Activated CD4-positive, alpha-beta memory T cell treated with anti-CD3 and anti-CD28 coated beads for 36 hours (primary cell): Measurements from ENCODE around the gene PTPA. TPM values are rescaled to one million over a fixed set of nuclear protein-coding genes. Genes with fewer than 3 reads are reported as not detected.
A peak's percentile ranks its signal among the peaks of the same experiment; 100 is the strongest.

ENCODE experiments used
- CTCF ChIA-PET: fragments of 350-600 bp; sonication (Branson Sonifier 250); formaldehyde crosslinking; loops from one replicate; lab custom pipeline; 2021; ENCODE audit warnings: antibody characterized with exemption, inconsistent platforms; lab: Charles Lee
- POLR2A ChIA-PET: fragments of 350-600 bp; sonication (Branson Sonifier 250); formaldehyde crosslinking; loops from one replicate; lab custom pipeline; 2021; ENCODE audit warnings: antibody characterized with exemption; lab: Charles Lee
- DNase-seq: peaks from one replicate; pipeline ENCODE4 v3.0.0-alpha.2; 2020
- H3K27ac Mint-ChIP-seq: one replicate; pipeline ENCODE4 v1.8.0; 2021; ENCODE audit warnings: mixed read lengths
- H3K27me3 Mint-ChIP-seq: one replicate; pipeline ENCODE4 v1.8.0; 2021; ENCODE audit warnings: mixed read lengths
- H3K36me3 Mint-ChIP-seq: one replicate; pipeline ENCODE4 v1.8.0; 2021; ENCODE audit warnings: mixed read lengths
- H3K4me1 Mint-ChIP-seq: one replicate; pipeline ENCODE4 v1.8.0; 2021; ENCODE audit warnings: low read depth, mixed read lengths
- H3K4me3 Mint-ChIP-seq: one replicate; pipeline ENCODE4 v1.8.0; 2021; ENCODE audit warnings: mild to moderate bottlenecking, mixed read lengths
- H3K9me3 Mint-ChIP-seq: one replicate; pipeline ENCODE4 v1.8.0; 2021; ENCODE audit warnings: mixed read lengths
- intact Hi-C: fragments of 100-400 bp; cut with micrococcal nuclease; formaldehyde crosslinking; loops from one replicate; pipeline ENCODE4 v1.15.1; 2023
- total RNA-seq, 2 experiments: library from RNA; stranded (reverse); gene quantifications; one replicate each; pipeline ENCODE4 v1.2.3, GENCODE V29; 2021

The PTPA gene
- total RNA-seq, 2 experiments from 2014 or later = 74.6 to 76.3 TPM

- CTCF ChIA-PET = no interaction called here
- Mint-ChIP-seq H3K36me3 (no peaks in the 10 kb centered on the region), H3K4me1 (peaks cover 7% of the 10 kb centered on the region), H3K9me3 (no peaks in the 10 kb centered on the region), H3K4me3 (no peak overlapping the region), H3K27ac (no peak overlapping the region), H3K27me3 (no peaks in the 10 kb centered on the region)
- intact Hi-C loops = no loop called here
- DNase-seq = no peak
- POLR2A ChIA-PET = no interaction called here
Measured at GRCh38 chr9:129074106-129074505, 37.1 kb upstream of the PTPA start.

GRCh38 chr9:129075996-129076639 lies 35.1 kb upstream of the PTPA start:
- CTCF ChIA-PET = interaction anchor here (0.6 kb wide), 1 partner anchor 821 kb away, joined by 3 read pairs; no protein-coding TSS in a partner anchor
- H3K27me3 Mint-ChIP-seq = no peaks in the 10 kb centered on the region
- DNase-seq = no peak
- POLR2A ChIA-PET = no interaction called here
- no peak overlapping the region for H3K27ac Mint-ChIP-seq
- intact Hi-C loops = no loop called here
- no peaks in the 10 kb centered on the region for H3K36me3 Mint-ChIP-seq
- no peak overlapping the region for H3K4me3 Mint-ChIP-seq
- no peaks in the 10 kb centered on the region for H3K9me3 Mint-ChIP-seq
- H3K4me1 Mint-ChIP-seq = peaks cover 11% of the 10 kb centered on the region

- peaks cover 11% of the 10 kb centered on the region for H3K4me1 Mint-ChIP-seq
- no peaks in the 10 kb centered on the region for H3K36me3 Mint-ChIP-seq
- H3K4me3 Mint-ChIP-seq = no peak overlapping the region
- H3K9me3 Mint-ChIP-seq = no peaks in the 10 kb centered on the region
- no peak for DNase-seq
- H3K27ac Mint-ChIP-seq = no peak overlapping the region
- CTCF ChIA-PET = interaction anchor here (0.6 kb wide), 1 partner anchor 822 kb away, joined by 3 read pairs; no protein-coding TSS in a partner anchor
- intact Hi-C loops = no loop called here
- H3K27me3 Mint-ChIP-seq = no peaks in the 10 kb centered on the region
- POLR2A ChIA-PET = no interaction called here
Measured at GRCh38 chr9:129076640-129077037, 34.6 kb upstream of the PTPA start.

DNA sequence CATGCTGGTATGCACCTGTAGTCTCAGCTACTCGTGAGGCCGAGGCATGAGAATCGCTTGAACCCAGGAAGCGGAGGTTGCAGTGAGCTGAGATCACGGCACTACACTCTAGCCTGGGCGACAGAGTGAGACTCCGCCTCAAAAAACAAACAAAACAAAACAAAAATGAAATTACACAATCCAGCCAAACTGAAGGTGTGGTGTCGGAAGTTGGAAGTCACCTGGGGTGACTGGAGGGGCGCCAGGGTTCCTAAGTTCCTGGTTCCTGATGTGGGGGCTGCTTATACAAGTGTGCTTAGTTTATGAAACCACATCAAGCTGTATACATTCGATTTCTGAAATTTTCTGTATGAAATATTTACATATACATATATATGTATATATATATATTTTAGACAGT lies 34.0 kb upstream of the PTPA start:
- Mint-ChIP-seq H3K36me3 (no peaks in the 10 kb centered on the region), H3K4me3 (no peak overlapping the region), H3K27me3 (no peaks in the 10 kb centered on the region), H3K27ac (no peak overlapping the region), H3K9me3 (no peaks in the 10 kb centered on the region), H3K4me1 (peaks cover 17% of the 10 kb centered on the region)
- intact Hi-C loops = no loop called here
- POLR2A ChIA-PET = no interaction called here
- CTCF ChIA-PET = no interaction called here
- DNase-seq = no peak

GRCh38 chr9:129078691-129079503 lies 32.3 kb upstream of the PTPA start:
- POLR2A ChIA-PET = no interaction called here
- CTCF ChIA-PET = interaction anchor here (0.9 kb wide), 1 partner anchor 60 kb away, joined by 3 read pairs; no protein-coding TSS in a partner anchor
- intact Hi-C loops = no loop called here

DNA sequence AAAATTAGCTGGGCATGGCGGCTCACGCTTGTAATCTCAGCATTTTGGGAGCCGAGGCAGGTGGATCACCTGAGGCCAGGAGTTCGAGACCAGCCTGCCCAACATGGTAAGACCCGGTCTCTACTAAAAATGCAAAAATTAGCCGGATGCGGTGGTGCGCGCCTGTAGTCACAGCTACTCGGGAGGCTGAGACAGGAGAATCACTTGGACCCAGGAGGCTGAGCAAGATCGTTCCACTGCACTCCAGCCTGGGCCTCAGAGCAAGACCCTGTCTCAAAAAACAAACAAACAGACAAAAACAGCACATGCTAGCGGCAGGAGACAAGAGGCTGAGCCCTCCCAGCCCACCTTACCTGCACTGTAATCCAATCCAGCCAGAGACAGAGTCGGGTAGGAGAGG lies 31.4 kb upstream of the PTPA start:
- Mint-ChIP-seq H3K9me3 (no peaks in the 10 kb centered on the region), H3K27ac (no peak overlapping the region), H3K36me3 (no peaks in the 10 kb centered on the region), H3K4me3 (peak overlapping the region; percentile 83), H3K4me1 (peaks cover 17% of the 10 kb centered on the region), H3K27me3 (no peaks in the 10 kb centered on the region)
- intact Hi-C loops = no loop called here
- POLR2A ChIA-PET = interaction anchor here (1.8 kb wide), 1 partner anchor 31 kb away, joined by 8 read pairs; the partner anchor contains the start of genes CRAT and PTPA
- CTCF ChIA-PET = interaction anchor here (1.4 kb wide), 1 partner anchor 378 kb away, joined by 3 read pairs; the partner anchor contains the start of gene PKN3
- no peak for DNase-seq

More at GRCh38 chr9:129078691-129079503, 32.3 kb upstream of the PTPA start:
- Mint-ChIP-seq H3K9me3 (no peaks in the 10 kb centered on the region), H3K27ac (no peak overlapping the region), H3K4me3 (peak overlapping the region; percentile 7), H3K27me3 (no peaks in the 10 kb centered on the region), H3K4me1 (peaks cover 17% of the 10 kb centered on the region), H3K36me3 (no peaks in the 10 kb centered on the region)
- no peak for DNase-seq

DNA sequence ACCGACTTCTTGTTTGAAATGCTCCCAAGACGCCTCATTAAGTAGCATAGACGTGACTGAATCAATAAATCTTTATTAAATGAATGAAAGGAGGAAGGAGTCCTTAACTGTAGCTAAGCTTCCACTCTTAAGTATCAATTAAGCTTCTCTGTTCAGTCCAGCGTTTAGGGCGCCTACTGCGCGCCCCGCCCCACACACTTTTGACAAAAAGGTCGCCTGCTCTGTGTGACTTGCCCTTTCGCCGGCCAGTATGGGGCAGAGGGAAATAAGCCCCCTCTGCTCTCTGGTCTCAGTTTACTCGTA lies 31.0 kb upstream of the PTPA start:
- H3K36me3 Mint-ChIP-seq = no peaks in the 10 kb centered on the region
- intact Hi-C loops = no loop called here
- ChIA-PET POLR2A (interaction anchor here (1.2 to 1.8 kb wide), 2 partner anchors 10 to 31 kb away, joined by 3 to 8 read pairs; partner anchors contain the start of genes CRAT and PTPA), CTCF (interaction anchor here (0.7 to 1.6 kb wide), 4 partner anchors 50 to 378 kb away, joined by 3 to 11 read pairs (median 4); partner anchors contain the start of gene PKN3)
- no peak for DNase-seq
- H3K4me1 Mint-ChIP-seq = peaks cover 17% of the 10 kb centered on the region
- H3K27ac Mint-ChIP-seq = no peak overlapping the region
- no peaks in the 10 kb centered on the region for H3K27me3 Mint-ChIP-seq
- peak overlapping the region; percentile 83 for H3K4me3 Mint-ChIP-seq
- H3K9me3 Mint-ChIP-seq = no peaks in the 10 kb centered on the region

- no peaks in the 10 kb centered on the region for H3K36me3 Mint-ChIP-seq
- peak within 1 kb of the TSS; percentile 42 for H3K27ac Mint-ChIP-seq
- intact Hi-C loops = loop anchor here (1.0 kb wide), 2 partner anchors 31 to 44 kb away; partner anchors contain the start of genes MIGA2 and PTPA
- peaks cover 17% of the 10 kb centered on the region for H3K4me1 Mint-ChIP-seq
- peak within 1 kb of the TSS; percentile 83 for H3K4me3 Mint-ChIP-seq
- ChIA-PET CTCF (interaction anchor here (0.7 to 1.6 kb wide), 4 partner anchors 51 to 379 kb away, joined by 3 to 11 read pairs (median 4); partner anchors contain the start of gene PKN3), POLR2A (interaction anchor here (1.2 to 1.8 kb wide), 2 partner anchors 9 to 30 kb away, joined by 3 to 8 read pairs; partner anchors contain the start of genes CRAT and PTPA)
- no peaks in the 10 kb centered on the region for H3K9me3 Mint-ChIP-seq
- DNase-seq = peak; percentile 99
- H3K27me3 Mint-ChIP-seq = no peaks in the 10 kb centered on the region
Measured at GRCh38 chr9:129080601-129081387, 30.4 kb upstream of the PTPA start, which contains the start of gene DOLPP1. Gene DOLPP1, plus strand, starts transcription at chr9:129081111. Its CDS starts 21 bp downstream, at chr9:129081132.

GRCh38 chr9:129081388-129081904 lies 29.8 kb upstream of the PTPA start:
- no peaks in the 10 kb centered on the region for H3K27me3 Mint-ChIP-seq

GRCh38 chr9:129084087-129084486 lies 27.1 kb upstream of the PTPA start:
- peaks cover 5% of the 10 kb centered on the region for H3K36me3 Mint-ChIP-seq
- no peaks in the 10 kb centered on the region for H3K27me3 Mint-ChIP-seq
- intact Hi-C loops = no loop called here
- no peak overlapping the region for H3K4me3 Mint-ChIP-seq
- H3K27ac Mint-ChIP-seq = no peak overlapping the region
- POLR2A ChIA-PET = no interaction called here
- DNase-seq = no peak
- peaks cover 17% of the 10 kb centered on the region for H3K4me1 Mint-ChIP-seq
- no peaks in the 10 kb centered on the region for H3K9me3 Mint-ChIP-seq
- CTCF ChIA-PET = interaction anchor here (0.7 kb wide), 1 partner anchor 50 kb away, joined by 3 read pairs; no protein-coding TSS in a partner anchor

More at GRCh38 chr9:129081388-129081904, 29.8 kb upstream of the PTPA start:
- Mint-ChIP-seq H3K4me1 (peaks cover 17% of the 10 kb centered on the region), H3K36me3 (no peaks in the 10 kb centered on the region), H3K9me3 (no peaks in the 10 kb centered on the region), H3K4me3 (peak overlapping the region; percentile 83), H3K27ac (peak overlapping the region; percentile 42)
- no peak for DNase-seq
- ChIA-PET POLR2A (interaction anchor here (1.2 to 1.8 kb wide), 2 partner anchors 9 to 30 kb away, joined by 3 to 8 read pairs; partner anchors contain the start of genes CRAT and PTPA), CTCF (interaction anchor here (1.4 to 1.6 kb wide), 2 partner anchors 50 to 52 kb away, joined by 5 to 11 read pairs; no protein-coding TSS in a partner anchor)
- intact Hi-C loops = loop anchor here (1.0 kb wide), 2 partner anchors 30 to 45 kb away; partner anchors contain the start of genes MIGA2 and PTPA

DNA sequence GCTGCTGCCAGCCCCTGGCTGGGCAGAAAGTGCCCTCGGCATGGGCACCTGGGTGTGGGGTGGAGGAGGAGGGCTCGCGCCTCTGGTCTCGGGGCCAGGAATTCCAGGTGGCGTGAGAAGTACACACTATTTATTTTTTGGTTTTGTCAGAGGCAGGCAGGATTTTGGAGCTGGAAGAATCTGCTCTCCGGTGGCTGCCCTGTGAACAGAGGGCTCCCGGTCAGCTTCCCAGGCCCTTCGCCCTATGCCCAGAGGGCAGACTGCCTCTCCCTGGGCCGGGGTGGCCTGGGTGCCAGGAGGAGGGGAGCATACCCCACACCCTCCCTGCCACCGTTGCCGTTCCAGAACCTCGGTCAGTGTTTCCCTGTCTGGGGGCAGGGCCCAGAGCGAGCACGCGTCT lies 22.0 kb upstream of the PTPA start:
- H3K36me3 Mint-ChIP-seq = peaks cover 5% of the 10 kb centered on the region
- H3K27ac Mint-ChIP-seq = no peak overlapping the region
- DNase-seq = no peak
- POLR2A ChIA-PET = no interaction called here
- H3K4me1 Mint-ChIP-seq = no peaks in the 10 kb centered on the region
- no peaks in the 10 kb centered on the region for H3K9me3 Mint-ChIP-seq
- no peaks in the 10 kb centered on the region for H3K27me3 Mint-ChIP-seq
- CTCF ChIA-PET = no interaction called here
- H3K4me3 Mint-ChIP-seq = no peak overlapping the region
- intact Hi-C loops = no loop called here
